HepG2 (cell line): ENCODE results near the gene ALDH4A1. TPM values are rescaled to one million over a fixed set of nuclear protein-coding genes. Genes with fewer than 3 reads are reported as not detected.

Source experiments
- BORCS8-MEF2B ChIP-seq: sonication (generic); formaldehyde crosslinking; IDR thresholded peaks from 2 replicates; pipeline ENCODE4 v1.8.0; 2022; ENCODE audit warnings: mild to moderate bottlenecking, missing genetic modification reagents
- FOXK1 ChIP-seq: sonication (generic); formaldehyde crosslinking; IDR thresholded peaks from 2 replicates; pipeline ENCODE4 v1.4.0; 2020; ENCODE audit warnings: low read depth, missing genetic modification reagents, borderline replicate concordance
- HMG20A ChIP-seq: IDR thresholded peaks from 2 replicates; pipeline ENCODE4 v1.6.1; 2016; ENCODE audit warnings: borderline replicate concordance
- IKZF1 ChIP-seq: fragments of 450-650 bp; IDR thresholded peaks from 2 replicates; pipeline ENCODE4 v1.7.1; 2016
- KLF15 ChIP-seq: sonication (generic); formaldehyde crosslinking; IDR thresholded peaks from 2 replicates; pipeline ENCODE4 v1.8.1; 2023; ENCODE audit warnings: borderline replicate concordance, mild to moderate bottlenecking, inconsistent platforms, missing genetic modification reagents, mixed read lengths
- NCOA5 ChIP-seq: sonication (generic); formaldehyde crosslinking; IDR thresholded peaks from 2 replicates; pipeline ENCODE4 v1.4.0; 2020; ENCODE audit warnings: missing genetic modification reagents
- NFYB ChIP-seq: sonication (generic); formaldehyde crosslinking; IDR thresholded peaks from 2 replicates; pipeline ENCODE4 v1.4.0; 2020; ENCODE audit warnings: missing genetic modification reagents
- NRL ChIP-seq: sonication (generic); formaldehyde crosslinking; IDR thresholded peaks from 2 replicates; pipeline ENCODE4 v1.5.0; 2020; ENCODE audit warnings: missing genetic modification reagents, mild to moderate bottlenecking, moderate library complexity, borderline replicate concordance
- PITX1 ChIP-seq: sonication (generic); formaldehyde crosslinking; IDR thresholded peaks from 2 replicates; pipeline ENCODE4 v1.5.1; 2020; ENCODE audit warnings: mild to moderate bottlenecking, missing genetic modification reagents
- RBM22 ChIP-seq: fragments of 200-400 bp; formaldehyde crosslinking; optimal IDR thresholded peaks from 2 replicates; pipeline ENCODE3; 2017; ENCODE audit warnings: mild to moderate bottlenecking, low read length, moderate library complexity
- RFXANK ChIP-seq: IDR thresholded peaks from 2 replicates; pipeline ENCODE4 v1.6.1; 2016
- SMYD3 ChIP-seq: sonication (generic); formaldehyde crosslinking; IDR thresholded peaks from 2 replicates; pipeline ENCODE4 v1.8.1; 2023; ENCODE audit warnings: mild to moderate bottlenecking, missing genetic modification reagents
- STAT6 ChIP-seq: sonication (generic); formaldehyde crosslinking; IDR thresholded peaks from 2 replicates; pipeline ENCODE4 v1.4.0; 2020; ENCODE audit warnings: missing genetic modification reagents, mild to moderate bottlenecking, borderline replicate concordance
- ZBED4 ChIP-seq: sonication (generic); formaldehyde crosslinking; IDR thresholded peaks from 2 replicates; pipeline ENCODE4 v1.4.0; 2020; ENCODE audit warnings: missing genetic modification reagents, borderline replicate concordance
- ZNF253 ChIP-seq: sonication (generic); formaldehyde crosslinking; IDR thresholded peaks from 2 replicates; pipeline ENCODE4 v1.8.0; 2022; ENCODE audit warnings: mild to moderate bottlenecking, missing genetic modification reagents, borderline replicate concordance
- ZNF382 ChIP-seq: sonication (generic); formaldehyde crosslinking; IDR thresholded peaks from 2 replicates; pipeline ENCODE4 v1.5.0; 2020; ENCODE audit warnings: missing genetic modification reagents, mild to moderate bottlenecking, borderline replicate concordance
- ZNF670 ChIP-seq: sonication (generic); formaldehyde crosslinking; IDR thresholded peaks from 2 replicates; pipeline ENCODE4 v1.8.0; 2022; ENCODE audit warnings: mild to moderate bottlenecking, missing genetic modification reagents, borderline replicate concordance
- ZNF724P ChIP-seq: sonication (generic); formaldehyde crosslinking; IDR thresholded peaks from 2 replicates; pipeline ENCODE4 v1.8.0; 2022; ENCODE audit warnings: missing genetic modification reagents, borderline replicate concordance
- ZNF878 ChIP-seq: sonication (generic); formaldehyde crosslinking; IDR thresholded peaks from 2 replicates; pipeline ENCODE4 v1.8.1; 2023; ENCODE audit warnings: mild to moderate bottlenecking, missing genetic modification reagents, moderate library complexity
- polyA plus RNA-seq, 8 experiments: library from polyadenylated mRNA; depleted of rRNA in 3 of 8; stranded (reverse) in 7 of 8; unstranded in 1 of 8; fragments of >200 nt; fragmentation: Illumina TruSeq in 4 of 8; extraction: Trizol in 4 of 8; gene quantifications; 2 replicates each; pipeline versions ENCODE4 v1.2.1 to v1.2.3, GENCODE V29; 2011 to 2016; ENCODE audit warnings: low read depth in 4 of 8, missing spikeins in 1 of 8, mixed read lengths in 1 of 8; ENCODE audit not compliant: insufficient read depth in 1 of 8
- total RNA-seq, 5 experiments: library from RNA; depleted of rRNA; stranded (reverse); fragments of >200 nt; fragmentation: Illumina TruSeq; extraction: Trizol; gene quantifications; 2 replicates each; pipeline ENCODE4 v1.2.3, GENCODE V29; 2016; ENCODE audit warnings: low read depth in 1 of 5
- TF ChIP-seq, protein P1 (sequence below): sonication (generic); formaldehyde crosslinking; IDR thresholded peaks from 2 replicates; pipeline ENCODE4 v1.5.0; 2020; ENCODE audit warnings: missing genetic modification reagents
- TF ChIP-seq, protein P2 (sequence below): sonication (generic); formaldehyde crosslinking; IDR thresholded peaks from 2 replicates; pipeline ENCODE4 v1.4.0; 2020; ENCODE audit warnings: low read depth, mild to moderate bottlenecking, missing genetic modification reagents

ALDH4A1 gene
- total and polyA plus RNA-seq, 2 of the 13 experiments (the other 11 are each of a cell fraction or from before 2014, with no cell fraction given) = 76.4 to 240 TPM

GRCh38 chr1:18902523-18903290, at the start of gene ALDH4A1 (continued):
- TF ChIP-seq ZBED4 (peak; percentile 1; the same call in 1 of the 2 replicates), NRL (peak; percentile 73; the same call in 1 of the 2 replicates), NCOA5 (CRISPR knock-in tag) (no peak), IKZF1 (no peak), BORCS8-MEF2B (CRISPR knock-in tag) (no peak; the same call in 1 of the 2 replicates), STAT6 (CRISPR knock-in tag) (peak; percentile 68; the same call in 1 of the 2 replicates), HMG20A (CRISPR knock-in tag) (no peak), ZNF670 (CRISPR knock-in tag) (no peak), ZNF724P (CRISPR knock-in tag) (no peak), NFYB (peak; percentile 89), ZNF253 (no peak), SMYD3 (0 out of 2 replicates have a peak, but pooled peaks have one; percentile 55), PITX1 (no peak), RBM22 (no peak), ZNF382 (CRISPR knock-in tag) (no peak), ZNF878 (CRISPR knock-in tag) (0 out of 2 replicates have a peak, but pooled peaks have one; percentile 52), RFXANK (0 out of 2 replicates have a peak, but pooled peaks have one; percentile 49), FOXK1 (CRISPR knock-in tag) (0 out of 2 replicates have a peak, but pooled peaks have one; percentile 25), KLF15 (CRISPR knock-in tag) (no peak; the same call in 1 of the 2 replicates)
- TF ChIP-seq, protein P1, sequence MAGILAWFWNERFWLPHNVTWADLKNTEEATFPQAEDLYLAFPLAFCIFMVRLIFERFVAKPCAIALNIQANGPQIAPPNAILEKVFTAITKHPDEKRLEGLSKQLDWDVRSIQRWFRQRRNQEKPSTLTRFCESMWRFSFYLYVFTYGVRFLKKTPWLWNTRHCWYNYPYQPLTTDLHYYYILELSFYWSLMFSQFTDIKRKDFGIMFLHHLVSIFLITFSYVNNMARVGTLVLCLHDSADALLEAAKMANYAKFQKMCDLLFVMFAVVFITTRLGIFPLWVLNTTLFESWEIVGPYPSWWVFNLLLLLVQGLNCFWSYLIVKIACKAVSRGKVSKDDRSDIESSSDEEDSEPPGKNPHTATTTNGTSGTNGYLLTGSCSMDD (CRISPR knock-in tag) = no peak
- TF ChIP-seq, protein P2, sequence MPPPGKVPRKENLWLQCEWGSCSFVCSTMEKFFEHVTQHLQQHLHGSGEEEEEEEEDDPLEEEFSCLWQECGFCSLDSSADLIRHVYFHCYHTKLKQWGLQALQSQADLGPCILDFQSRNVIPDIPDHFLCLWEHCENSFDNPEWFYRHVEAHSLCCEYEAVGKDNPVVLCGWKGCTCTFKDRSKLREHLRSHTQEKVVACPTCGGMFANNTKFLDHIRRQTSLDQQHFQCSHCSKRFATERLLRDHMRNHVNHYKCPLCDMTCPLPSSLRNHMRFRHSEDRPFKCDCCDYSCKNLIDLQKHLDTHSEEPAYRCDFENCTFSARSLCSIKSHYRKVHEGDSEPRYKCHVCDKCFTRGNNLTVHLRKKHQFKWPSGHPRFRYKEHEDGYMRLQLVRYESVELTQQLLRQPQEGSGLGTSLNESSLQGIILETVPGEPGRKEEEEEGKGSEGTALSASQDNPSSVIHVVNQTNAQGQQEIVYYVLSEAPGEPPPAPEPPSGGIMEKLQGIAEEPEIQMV (CRISPR knock-in tag) = no peak
